Fibroblast of the conjunctiva (primary cell): ENCODE measurements around the gene FETUB.
"Not testable (repeated sequence)": the region's sequence is repeated elsewhere in the genome, so short reads cannot be mapped to it uniquely, and the experiment has no call there.

Experiments
- DNase-seq: peaks from one replicate; pipeline ENCODE4 v3.0.0-alpha.2; 2010; ENCODE audit warnings: low read depth

Gene FETUB

GRCh38 chr3:186678604-186679003, 38.4 kb downstream of the FETUB start:
- no peak for DNase-seq

DNA sequence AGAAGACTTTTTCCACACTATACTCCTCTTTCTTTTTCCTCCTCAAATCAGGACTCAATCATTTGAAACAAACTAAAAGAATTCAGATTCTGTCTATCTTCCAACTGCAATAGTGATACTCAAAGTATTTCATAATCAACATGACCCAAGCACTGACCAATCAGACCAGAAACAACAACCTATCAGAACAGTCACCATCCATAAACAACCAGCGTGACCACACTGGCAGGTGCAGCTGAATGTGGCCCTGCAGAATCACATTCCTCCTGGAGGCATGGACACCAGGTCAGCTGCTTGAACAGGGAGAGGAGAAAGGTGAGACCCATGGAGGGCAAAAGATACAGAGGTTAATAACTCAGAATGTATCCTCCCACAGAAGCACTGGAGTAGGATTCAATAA, 39.0 kb downstream of the FETUB start:
- DNase-seq, result no peak

DNA sequence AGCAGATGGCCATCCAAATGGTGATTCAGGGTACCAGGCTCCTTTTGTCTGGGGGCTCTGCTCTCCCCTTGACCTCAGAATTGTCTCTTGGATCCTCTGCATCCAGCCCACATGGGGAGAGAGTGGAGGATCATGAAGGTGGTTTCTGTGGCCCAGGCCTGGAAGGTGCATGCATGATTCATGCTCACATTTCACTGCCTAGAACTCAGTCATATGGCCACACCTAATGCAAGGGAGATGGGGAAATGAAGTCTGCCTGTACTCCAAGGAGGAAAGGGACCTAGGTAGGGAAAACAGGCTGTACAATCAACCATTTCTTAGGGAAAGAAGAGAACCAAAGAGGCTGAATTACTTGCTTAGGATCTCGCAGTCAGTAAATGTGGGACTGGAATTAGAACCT, 40.7 kb downstream of the FETUB start:
- DNase-seq, result no peak

DNA sequence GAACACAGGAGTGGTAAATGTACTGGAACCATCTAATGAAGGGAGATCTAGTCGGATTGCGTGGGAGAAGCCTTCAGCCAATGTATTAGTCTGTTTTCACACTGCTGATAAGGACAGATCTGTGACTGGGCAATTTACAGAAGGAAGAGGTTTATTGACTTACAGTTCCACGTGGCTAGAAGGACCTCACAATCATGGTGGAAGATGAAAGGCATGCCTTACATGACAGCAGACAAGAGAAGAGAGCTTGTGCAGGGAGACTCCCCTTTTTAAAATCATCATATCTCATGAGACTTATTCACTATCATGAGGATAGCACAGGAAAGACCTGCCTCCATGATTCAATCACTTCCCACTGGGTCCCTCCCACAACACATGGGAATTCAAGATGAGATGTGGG, 42.6 kb downstream of the FETUB start:
- DNase-seq, result no peak

- no peak for DNase-seq
Observed at GRCh38 chr3:186683979-186684378, 43.8 kb downstream of the FETUB start.

DNA sequence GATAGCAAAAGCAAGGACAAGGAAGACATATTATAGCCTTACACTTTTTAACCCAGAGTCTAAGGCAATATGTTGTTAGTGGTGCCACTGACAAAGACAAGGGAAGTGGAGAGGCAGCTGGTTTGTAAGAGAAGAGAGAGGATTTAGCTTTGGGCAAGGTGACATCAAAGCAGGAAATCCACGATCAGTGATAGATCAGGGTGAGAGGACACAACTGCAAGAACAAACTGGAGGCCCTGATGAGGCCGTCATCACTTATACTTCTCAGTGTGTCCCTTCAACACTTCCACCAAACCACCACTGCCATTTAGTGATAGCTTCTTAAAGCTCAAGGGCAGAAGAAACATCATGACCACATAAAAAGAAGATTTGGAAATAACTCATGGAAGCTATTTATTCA, 46.3 kb downstream of the FETUB start:
- DNase-seq, result not testable (repeated sequence)

DNA sequence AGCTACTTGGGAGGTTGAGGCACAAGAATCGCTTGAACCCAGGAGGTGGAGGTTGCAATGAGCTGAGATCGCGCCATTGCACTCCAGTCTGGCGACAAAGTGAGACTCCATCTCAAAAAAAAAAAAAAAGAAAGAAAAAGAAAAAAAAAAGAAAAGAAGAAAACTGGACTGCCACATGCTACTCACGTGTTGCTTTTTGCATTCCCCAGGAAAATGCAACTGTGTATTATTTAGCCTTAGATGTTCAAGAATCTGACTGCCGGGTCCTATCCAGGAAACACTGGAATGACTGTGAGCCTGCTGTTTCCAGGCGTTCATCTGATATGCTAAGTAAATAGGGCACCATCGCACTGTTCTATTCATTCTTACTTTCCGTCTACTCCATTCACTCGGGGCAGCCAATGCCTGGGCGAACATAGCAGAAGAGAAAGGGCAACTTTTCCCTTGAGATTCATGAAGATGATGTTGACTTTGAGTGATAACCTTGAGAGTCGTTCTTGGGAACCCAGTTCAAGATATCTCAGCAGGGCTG, 47.0 kb downstream of the FETUB start:
- DNase-seq, result no peak

DNA sequence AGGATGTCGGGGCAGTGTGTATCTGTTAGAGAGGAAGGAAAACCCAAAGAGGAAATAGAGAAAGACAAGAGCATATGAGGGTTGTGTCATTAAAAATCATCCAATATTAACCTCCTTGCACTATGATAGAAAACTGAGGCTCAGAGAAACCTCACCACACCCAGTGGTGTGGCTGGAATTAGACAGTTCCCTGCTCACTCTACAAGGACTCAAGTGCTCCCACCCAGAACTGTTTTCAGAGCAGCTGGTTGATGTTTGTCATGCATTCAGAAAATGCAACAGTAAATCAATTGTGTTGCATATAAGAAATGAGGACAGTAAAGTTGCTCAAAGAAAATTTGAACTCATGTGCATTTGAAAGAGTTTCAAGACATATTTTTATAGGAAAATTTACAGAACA, 50.1 kb downstream of the FETUB start:
- DNase-seq, result not testable (repeated sequence)

DNA sequence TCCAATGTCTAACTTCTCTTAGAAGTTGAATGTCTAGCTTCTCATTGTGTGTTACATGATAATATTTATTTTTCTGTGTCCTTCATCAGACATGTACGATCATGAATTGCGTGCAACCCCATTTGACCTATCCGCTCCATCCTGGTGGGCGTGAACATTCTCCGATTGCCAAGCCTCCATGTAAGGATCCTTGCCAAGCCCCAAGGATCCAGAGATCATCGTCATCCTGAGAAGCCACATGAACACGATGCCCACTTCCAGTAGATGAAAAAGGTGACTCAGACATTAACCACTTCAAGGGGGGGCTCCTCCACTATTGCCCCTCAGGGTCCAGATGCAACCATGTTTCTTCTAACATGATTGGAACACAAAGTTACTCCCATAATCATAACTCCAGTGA, 51.5 kb downstream of the FETUB start:
- DNase-seq, result no peak

- DNase-seq, result no peak
Observed at GRCh38 chr3:186693843-186694242, 53.6 kb downstream of the FETUB start.

DNA sequence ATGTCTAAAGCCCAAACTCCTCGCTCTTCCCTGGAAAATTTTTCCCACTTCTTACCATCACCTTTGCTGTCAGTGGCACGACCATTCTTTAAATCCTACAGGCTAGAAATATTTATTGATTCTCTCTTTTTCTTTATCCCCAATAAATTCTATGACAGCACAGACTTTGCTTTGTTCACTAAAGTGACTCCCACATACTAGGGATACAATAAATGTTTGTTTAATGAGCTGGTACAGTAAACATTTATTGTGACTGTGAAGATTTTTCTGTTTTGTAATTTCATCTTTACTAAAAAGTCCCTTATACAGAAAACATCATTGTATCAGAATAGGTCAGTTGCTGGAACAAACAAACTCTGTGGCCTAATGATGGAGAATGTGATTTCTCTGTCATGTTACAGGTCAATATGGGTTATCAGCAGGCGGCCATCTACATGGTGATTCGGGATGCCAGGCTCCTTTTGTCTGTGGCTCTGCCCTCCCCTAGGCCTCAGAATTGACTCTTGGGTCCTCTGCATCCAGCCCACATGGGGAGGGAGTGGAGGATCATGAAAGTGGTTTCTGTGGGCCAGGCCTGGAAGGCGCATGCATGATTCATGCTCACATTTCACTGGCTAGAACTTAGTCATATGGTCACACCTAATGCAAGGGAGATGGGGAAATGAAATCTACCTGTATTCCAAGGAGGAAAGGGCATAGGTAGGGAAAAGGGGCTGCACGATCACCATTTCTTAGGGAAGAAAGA, 54.3 kb downstream of the FETUB start:
- no peak for DNase-seq

GRCh38 chr3:186696522-186696921, 56.3 kb downstream of the FETUB start:
- no peak for DNase-seq

DNA sequence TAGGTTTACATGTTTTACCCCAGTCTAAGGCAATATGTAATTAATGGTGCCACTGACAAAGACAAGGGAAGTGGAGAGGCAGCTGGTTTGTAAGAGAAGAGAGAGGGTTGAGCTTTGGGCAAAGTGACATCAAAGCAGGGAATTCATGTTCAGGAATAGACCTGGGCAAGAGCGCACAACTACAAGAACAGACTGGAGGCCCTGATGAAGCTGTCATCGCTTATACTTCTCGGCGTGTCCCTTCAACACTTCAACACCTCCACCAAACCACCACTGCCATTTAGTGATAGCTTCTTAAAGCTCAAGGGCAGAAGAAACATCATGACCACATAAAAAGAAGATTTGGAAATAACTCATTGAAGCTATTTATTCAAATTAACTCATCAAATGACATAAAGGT, 57.3 kb downstream of the FETUB start:
- no peak for DNase-seq

DNA sequence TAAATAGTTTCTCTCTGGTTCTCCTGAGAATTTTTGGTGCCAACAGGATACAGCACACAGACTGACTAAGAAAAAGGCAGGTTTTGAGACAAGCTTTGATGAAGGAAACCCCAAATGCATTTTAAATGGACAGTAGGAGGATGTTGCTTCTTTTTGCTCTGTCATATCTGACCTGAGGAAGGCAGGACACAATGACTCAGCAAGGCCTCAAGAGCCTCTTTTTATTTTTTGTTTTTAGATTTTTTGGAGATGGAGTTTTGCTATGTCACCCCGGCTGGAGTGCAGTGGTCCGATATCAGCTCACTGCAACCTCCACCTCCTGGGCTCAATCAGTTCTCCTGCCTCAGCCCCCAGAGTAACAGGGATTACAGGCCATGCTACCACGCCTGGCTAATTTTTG, 60.1 kb downstream of the FETUB start:
- no peak for DNase-seq

- DNase-seq, result not testable (repeated sequence)
Observed at GRCh38 chr3:186702451-186702850, 62.3 kb downstream of the FETUB start.
